Kidney (tissue), 14 donors: ENCODE results near the gene RAB11A. TPM values are rescaled to one million over a fixed set of nuclear protein-coding genes. Genes with fewer than 3 reads are reported as not detected.

ENCODE experiments used
- DNase-seq, 5 donors: peaks; one replicate each; pipeline ENCODE4 v3.0.0-alpha.2; 2013 to 2020
- FAIRE-seq: peaks from 2 replicates; lab custom pipeline; 2012; peaks lifted over from hg19 to GRCh38; lab: Jason Lieb, UNC
- H3K27ac ChIP-seq, 2 donors: one replicate each; pipeline ENCODE4 v1.7.0; 2013; ENCODE audit warnings: low read depth in 2 of 2, low read length in 2 of 2, inconsistent platforms in 1 of 2
- H3K27me3 ChIP-seq: one replicate; pipeline ENCODE4 v1.7.1; 2013; ENCODE audit warnings: low read length, inconsistent platforms; ENCODE audit not compliant: control insufficient read depth, insufficient read depth
- H3K36me3 ChIP-seq, 3 donors: one replicate each; pipeline versions ENCODE4 v1.7.0 to v1.7.1; 2013; ENCODE audit warnings: low read length in 3 of 3, control low read depth in 1 of 3, inconsistent platforms in 1 of 3; ENCODE audit not compliant: insufficient read depth in 3 of 3, control insufficient read depth in 2 of 3
- H3K4me1 ChIP-seq, 3 donors: one replicate each; pipeline versions ENCODE4 v1.7.0 to v1.7.1; 2013; ENCODE audit warnings: low read length in 3 of 3, inconsistent platforms in 1 of 3, low read depth in 1 of 3; ENCODE audit not compliant: control insufficient read depth in 2 of 3, insufficient read depth in 2 of 3
- H3K4me3 ChIP-seq, 3 donors: one replicate each; pipeline versions ENCODE4 v1.7.0 to v1.8.1; 2013; ENCODE audit warnings: low read length in 3 of 3, control low read depth in 1 of 3, inconsistent platforms in 1 of 3
- H3K9ac ChIP-seq, 3 donors: one replicate each; pipeline versions ENCODE4 v1.7.0 to v1.7.1; 2013; ENCODE audit warnings: low read length in 3 of 3, control low read depth in 1 of 3, inconsistent platforms in 1 of 3
- H3K9me3 ChIP-seq, 3 donors: one replicate each; pipeline versions ENCODE4 v1.7.0 to v1.7.1; 2013; ENCODE audit warnings: low read length in 3 of 3, control low read depth in 1 of 3, inconsistent platforms in 1 of 3; ENCODE audit not compliant: control insufficient read depth in 2 of 3, insufficient read depth in 1 of 3
- CTCF ChIP-seq: IDR thresholded peaks from 3 replicates; pipeline ENCODE4 v1.5.1; 2012; ENCODE audit warnings: mild to moderate bottlenecking, moderate library complexity, borderline replicate concordance; ENCODE audit not compliant: insufficient read depth; ENCODE audit errors: extremely low read depth
- intact Hi-C: fragments of 100-400 bp; cut with DNase I; formaldehyde crosslinking; loops from one replicate; pipeline ENCODE4 v1.11.1; 2022
- polyA plus RNA-seq: library from polyadenylated mRNA; stranded (reverse); fragments of 350-450 nt; fragmentation: Illumina TruSeq; extraction: RNeasy Lipid Tissue Mini Kit (QIAGEN cat#74804); gene quantifications from one replicate; pipeline ENCODE4 v1.2.3, GENCODE V29; 2014; ENCODE audit warnings: low read depth, low replicate concordance; ENCODE audit not compliant: insufficient read depth
- total RNA-seq: library from RNA; stranded (reverse); fragmentation: NEBNext Ultra II Directional; extraction: Animal tissue kit (Norgen Biotek cat#: 25700); gene quantifications from one replicate; pipeline ENCODE4 v1.2.1, GENCODE V29; 2021
- donor health status: control.
- donor health status: control.
- donor health status: control.
- donor health status: control.
- donor health status: control.
- donor health status: DM: yes; HTN: yes; CAD: no.
- donor health status: Normal renal cell carcinoma (clear cell type).

Gene RAB11A
- total and polyA plus RNA-seq, 2 donors from 2014 or later: 216 to 249 TPM

GRCh38 chr15:65837301-65838294 lies 31.7 kb upstream of the RAB11A start:
- Histone ChIP-seq H3K4me1 (peaks cover 10 to 24% (median 23%) of the 10 kb centered on the region in 3 donors), H3K36me3 (no peaks in the 10 kb centered on the region), H3K4me3 (no peak overlapping the region), H3K27me3 (no peaks in the 10 kb centered on the region), H3K9ac (peak overlapping the region in 1 of 3 donors; percentile 22), H3K27ac (no peak overlapping the region), H3K9me3 (no peaks in the 10 kb centered on the region)
- intact Hi-C loops: no loop called here
- no peak for FAIRE-seq
- no peak for DNase-seq
- TF ChIP-seq CTCF: no peak

GRCh38 chr15:65839354-65839901 lies 29.9 kb upstream of the RAB11A start:
- DNase-seq: no peak
- H3K4me1 ChIP-seq: peaks cover 0 to 8% (median 7%) of the 10 kb centered on the region in 3 donors
- no peaks in the 10 kb centered on the region for H3K9me3 ChIP-seq
- H3K27ac ChIP-seq: no peak overlapping the region
- FAIRE-seq: no peak
- no peak overlapping the region for H3K4me3 ChIP-seq
- H3K9ac ChIP-seq: no peak overlapping the region
- intact Hi-C loops: no loop called here
- no peaks in the 10 kb centered on the region for H3K36me3 ChIP-seq
- H3K27me3 ChIP-seq: no peaks in the 10 kb centered on the region
- no peak for TF ChIP-seq CTCF

DNA sequence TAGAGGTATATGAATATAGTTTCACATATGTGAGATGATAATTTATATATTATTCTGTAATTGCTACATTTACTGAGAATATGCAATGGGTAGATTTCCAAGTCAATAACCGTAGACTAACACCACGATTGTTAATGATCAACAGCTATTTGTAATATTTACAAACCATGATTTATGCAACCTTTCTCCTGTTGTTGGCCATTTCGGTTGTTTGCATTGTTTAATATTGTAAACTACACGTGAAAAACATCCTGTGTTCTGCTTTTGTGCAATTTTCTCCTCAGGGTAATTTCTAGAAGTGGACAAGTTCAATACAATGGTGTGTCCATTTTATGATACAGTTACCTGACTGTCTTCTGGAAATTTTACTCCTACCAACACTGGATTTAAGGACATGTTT lies 29.3 kb upstream of the RAB11A start:
- intact Hi-C loops: no loop called here
- H3K27me3 ChIP-seq: no peaks in the 10 kb centered on the region
- no peak overlapping the region for H3K27ac ChIP-seq
- peaks cover 0 to 8% (median 7%) of the 10 kb centered on the region in 3 donors for H3K4me1 ChIP-seq
- FAIRE-seq (no peak), DNase-seq (no peak)
- H3K9ac ChIP-seq: no peak overlapping the region
- no peaks in the 10 kb centered on the region for H3K9me3 ChIP-seq
- H3K36me3 ChIP-seq: no peaks in the 10 kb centered on the region
- H3K4me3 ChIP-seq: no peak overlapping the region
- no peak for TF ChIP-seq CTCF
